ENCODE measurements around the gene PIP5KL1. TPM values are rescaled to one million over a fixed set of nuclear protein-coding genes. Genes with fewer than 3 reads are reported as not detected.

The PIP5KL1 gene
- total RNA-seq, 1 experiment from 2014 or later: 16.8 TPM

GRCh38 chr9:127930231-127931091 is at the start of gene PIP5KL1 (continued):
- TF ChIP-seq MYBL2 (CRISPR knock-in tag; IDR thresholded peaks at IDR 0.05) (0 out of 2 replicates have a peak, but pooled peaks have one; percentile 33), ZNF219 (CRISPR knock-in tag; IDR thresholded peaks at IDR 0.05; ENCODE audit: borderline replicate concordance) (no peak), STAT6 (CRISPR knock-in tag; conservative IDR thresholded peaks at IDR 0.05; ENCODE audit: low read depth) (no peak), RELA (CRISPR knock-in tag; IDR thresholded peaks at IDR 0.05; ENCODE audit: borderline replicate concordance) (no peak), USF1 (CRISPR knock-in tag; IDR thresholded peaks at IDR 0.05) (peak; percentile 64; the same call in 1 of the 2 replicates), FOXK1 (CRISPR knock-in tag; IDR thresholded peaks at IDR 0.05) (0 out of 2 replicates have a peak, but pooled peaks have one; percentile 2), ZNF317 (CRISPR knock-in tag; IDR thresholded peaks at IDR 0.05; ENCODE audit: borderline replicate concordance, low read depth) (0 out of 2 replicates have a peak, but pooled peaks have one; percentile 21), ZNF671 (CRISPR knock-in tag; IDR thresholded peaks at IDR 0.05) (peak; percentile 79; the same call in 1 of the 2 replicates), FOXP1 (CRISPR knock-in tag; IDR thresholded peaks at IDR 0.05; ENCODE audit: borderline replicate concordance) (no peak; the same call in 1 of the 2 replicates), ZNF232 (CRISPR knock-in tag; IDR thresholded peaks at IDR 0.05) (no peak), HMGXB4 (CRISPR knock-in tag; IDR thresholded peaks at IDR 0.05) (peak; percentile 68; the same call in 1 of the 2 replicates), GRHL2 (CRISPR knock-in tag; IDR thresholded peaks at IDR 0.05; ENCODE audit: insufficient replicate concordance, severe bottlenecking) (no peak), CBFB (CRISPR knock-in tag; IDR thresholded peaks at IDR 0.05; ENCODE audit: low read depth) (peak; percentile 49; the same call in 1 of the 2 replicates), CDX4 (CRISPR knock-in tag; IDR thresholded peaks at IDR 0.05; ENCODE audit: borderline replicate concordance) (no peak), PRRX2 (CRISPR knock-in tag; IDR thresholded peaks at IDR 0.05) (peak; percentile 91), ZNF263 (CRISPR knock-in tag; IDR thresholded peaks at IDR 0.05; ENCODE audit: low read depth) (no peak), TEAD4 (CRISPR knock-in tag; IDR thresholded peaks at IDR 0.05) (no peak), JAZF1 (CRISPR knock-in tag; IDR thresholded peaks at IDR 0.05) (no peak), GABPB1 (CRISPR knock-in tag; IDR thresholded peaks at IDR 0.05) (no peak), ZNF138 (CRISPR knock-in tag; conservative IDR thresholded peaks at IDR 0.05) (no peak), CREB1 (CRISPR knock-in tag; IDR thresholded peaks at IDR 0.05) (no peak; the same call in 1 of the 2 replicates), SMAD3 (CRISPR knock-in tag; IDR thresholded peaks at IDR 0.05; ENCODE audit: borderline replicate concordance) (no peak)
- TF ChIP-seq, protein P1, sequence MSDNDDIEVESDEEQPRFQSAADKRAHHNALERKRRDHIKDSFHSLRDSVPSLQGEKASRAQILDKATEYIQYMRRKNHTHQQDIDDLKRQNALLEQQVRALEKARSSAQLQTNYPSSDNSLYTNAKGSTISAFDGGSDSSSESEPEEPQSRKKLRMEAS (CRISPR knock-in tag; IDR thresholded peaks at IDR 0.05): peak; percentile 66
- TF ChIP-seq, protein P2, sequence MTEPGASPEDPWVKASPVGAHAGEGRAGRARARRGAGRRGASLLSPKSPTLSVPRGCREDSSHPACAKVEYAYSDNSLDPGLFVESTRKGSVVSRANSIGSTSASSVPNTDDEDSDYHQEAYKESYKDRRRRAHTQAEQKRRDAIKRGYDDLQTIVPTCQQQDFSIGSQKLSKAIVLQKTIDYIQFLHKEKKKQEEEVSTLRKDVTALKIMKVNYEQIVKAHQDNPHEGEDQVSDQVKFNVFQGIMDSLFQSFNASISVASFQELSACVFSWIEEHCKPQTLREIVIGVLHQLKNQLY (CRISPR knock-in tag; IDR thresholded peaks at IDR 0.05): no peak
- TF ChIP-seq, protein P3, sequence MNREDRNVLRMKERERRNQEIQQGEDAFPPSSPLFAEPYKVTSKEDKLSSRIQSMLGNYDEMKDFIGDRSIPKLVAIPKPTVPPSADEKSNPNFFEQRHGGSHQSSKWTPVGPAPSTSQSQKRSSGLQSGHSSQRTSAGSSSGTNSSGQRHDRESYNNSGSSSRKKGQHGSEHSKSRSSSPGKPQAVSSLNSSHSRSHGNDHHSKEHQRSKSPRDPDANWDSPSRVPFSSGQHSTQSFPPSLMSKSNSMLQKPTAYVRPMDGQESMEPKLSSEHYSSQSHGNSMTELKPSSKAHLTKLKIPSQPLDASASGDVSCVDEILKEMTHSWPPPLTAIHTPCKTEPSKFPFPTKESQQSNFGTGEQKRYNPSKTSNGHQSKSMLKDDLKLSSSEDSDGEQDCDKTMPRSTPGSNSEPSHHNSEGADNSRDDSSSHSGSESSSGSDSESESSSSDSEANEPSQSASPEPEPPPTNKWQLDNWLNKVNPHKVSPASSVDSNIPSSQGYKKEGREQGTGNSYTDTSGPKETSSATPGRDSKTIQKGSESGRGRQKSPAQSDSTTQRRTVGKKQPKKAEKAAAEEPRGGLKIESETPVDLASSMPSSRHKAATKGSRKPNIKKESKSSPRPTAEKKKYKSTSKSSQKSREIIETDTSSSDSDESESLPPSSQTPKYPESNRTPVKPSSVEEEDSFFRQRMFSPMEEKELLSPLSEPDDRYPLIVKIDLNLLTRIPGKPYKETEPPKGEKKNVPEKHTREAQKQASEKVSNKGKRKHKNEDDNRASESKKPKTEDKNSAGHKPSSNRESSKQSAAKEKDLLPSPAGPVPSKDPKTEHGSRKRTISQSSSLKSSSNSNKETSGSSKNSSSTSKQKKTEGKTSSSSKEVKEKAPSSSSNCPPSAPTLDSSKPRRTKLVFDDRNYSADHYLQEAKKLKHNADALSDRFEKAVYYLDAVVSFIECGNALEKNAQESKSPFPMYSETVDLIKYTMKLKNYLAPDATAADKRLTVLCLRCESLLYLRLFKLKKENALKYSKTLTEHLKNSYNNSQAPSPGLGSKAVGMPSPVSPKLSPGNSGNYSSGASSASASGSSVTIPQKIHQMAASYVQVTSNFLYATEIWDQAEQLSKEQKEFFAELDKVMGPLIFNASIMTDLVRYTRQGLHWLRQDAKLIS (CRISPR knock-in tag; IDR thresholded peaks at IDR 0.05; ENCODE audit: borderline replicate concordance): no peak
- TF ChIP-seq, protein P4, sequence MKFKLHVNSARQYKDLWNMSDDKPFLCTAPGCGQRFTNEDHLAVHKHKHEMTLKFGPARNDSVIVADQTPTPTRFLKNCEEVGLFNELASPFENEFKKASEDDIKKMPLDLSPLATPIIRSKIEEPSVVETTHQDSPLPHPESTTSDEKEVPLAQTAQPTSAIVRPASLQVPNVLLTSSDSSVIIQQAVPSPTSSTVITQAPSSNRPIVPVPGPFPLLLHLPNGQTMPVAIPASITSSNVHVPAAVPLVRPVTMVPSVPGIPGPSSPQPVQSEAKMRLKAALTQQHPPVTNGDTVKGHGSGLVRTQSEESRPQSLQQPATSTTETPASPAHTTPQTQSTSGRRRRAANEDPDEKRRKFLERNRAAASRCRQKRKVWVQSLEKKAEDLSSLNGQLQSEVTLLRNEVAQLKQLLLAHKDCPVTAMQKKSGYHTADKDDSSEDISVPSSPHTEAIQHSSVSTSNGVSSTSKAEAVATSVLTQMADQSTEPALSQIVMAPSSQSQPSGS (CRISPR knock-in tag; IDR thresholded peaks at IDR 0.05; ENCODE audit: borderline replicate concordance, low read depth): no peak
